HEK293 (cell line): Measurements from ENCODE around the gene CCNK.

Source experiments
- FEZF1 ChIP-seq: fragments of 450-650 bp; formaldehyde crosslinking; IDR thresholded peaks from 2 replicates; pipeline ENCODE4 v1.5.1; 2016; ENCODE audit warnings: missing biosample characterization, missing genetic modification characterization
- IKZF3 ChIP-seq: fragments of 450-650 bp; IDR thresholded peaks from 2 replicates; pipeline ENCODE4 v1.5.0; 2018; ENCODE audit warnings: missing biosample characterization, mild to moderate bottlenecking, missing genetic modification characterization, moderate library complexity
- ZBTB20 ChIP-seq: fragments of 450-650 bp; formaldehyde crosslinking; IDR thresholded peaks from 2 replicates; pipeline ENCODE4 v1.5.1; 2016; ENCODE audit warnings: missing biosample characterization, missing genetic modification characterization
- ZBTB48 ChIP-seq: fragments of 450-650 bp; formaldehyde crosslinking; IDR thresholded peaks from 2 replicates; pipeline ENCODE4 v1.5.1; 2016; ENCODE audit warnings: missing biosample characterization, missing genetic modification characterization
- ZFP69B ChIP-seq: fragments of 450-650 bp; formaldehyde crosslinking; IDR thresholded peaks from 2 replicates; pipeline ENCODE4 v1.5.1; 2016; ENCODE audit warnings: missing biosample characterization, missing genetic modification characterization
- ZNF148 ChIP-seq: fragments of 450-650 bp; formaldehyde crosslinking; IDR thresholded peaks from 2 replicates; pipeline ENCODE4 v1.5.0; 2017; ENCODE audit warnings: missing biosample characterization, missing genetic modification characterization, borderline replicate concordance
- ZNF302 ChIP-seq: fragments of 450-650 bp; formaldehyde crosslinking; IDR thresholded peaks from 2 replicates; pipeline ENCODE4 v1.5.1; 2016; ENCODE audit warnings: missing biosample characterization, missing genetic modification characterization, low read depth
- ZNF324 ChIP-seq: fragments of 450-650 bp; formaldehyde crosslinking; IDR thresholded peaks from 2 replicates; pipeline ENCODE4 v1.5.1; 2016; ENCODE audit warnings: missing biosample characterization, missing genetic modification characterization
- ZNF391 ChIP-seq: fragments of 450-650 bp; formaldehyde crosslinking; IDR thresholded peaks from 2 replicates; pipeline ENCODE4 v1.5.1; 2016; ENCODE audit warnings: low read depth, missing biosample characterization, missing genetic modification characterization, borderline replicate concordance
- ZNF404 ChIP-seq: fragments of 450-650 bp; formaldehyde crosslinking; IDR thresholded peaks from 2 replicates; pipeline ENCODE4 v1.5.1; 2017; ENCODE audit warnings: missing biosample characterization, missing genetic modification characterization
- ZNF426 ChIP-seq: fragments of 450-650 bp; formaldehyde crosslinking; IDR thresholded peaks from 2 replicates; pipeline ENCODE4 v1.5.1; 2017; ENCODE audit warnings: missing biosample characterization, missing genetic modification characterization, mild to moderate bottlenecking, inconsistent platforms, moderate library complexity
- ZNF433 ChIP-seq: fragments of 450-650 bp; formaldehyde crosslinking; IDR thresholded peaks from 2 replicates; pipeline ENCODE4 v1.5.1; 2016; ENCODE audit warnings: missing biosample characterization, missing genetic modification characterization, low read depth
- ZNF555 ChIP-seq: fragments of 450-650 bp; formaldehyde crosslinking; conservative IDR thresholded peaks from 2 replicates; pipeline ENCODE4 v1.5.1; 2017; ENCODE audit warnings: missing biosample characterization, mild to moderate bottlenecking, missing genetic modification characterization, inconsistent platforms
- ZNF571 ChIP-seq: fragments of 450-650 bp; formaldehyde crosslinking; IDR thresholded peaks from 2 replicates; pipeline ENCODE4 v1.5.0; 2017; ENCODE audit warnings: missing biosample characterization, missing genetic modification characterization
- ZNF670 ChIP-seq: fragments of 450-650 bp; formaldehyde crosslinking; IDR thresholded peaks from 2 replicates; pipeline ENCODE4 v1.5.1; 2016; ENCODE audit warnings: missing biosample characterization, missing genetic modification characterization, low read depth
- ZNF692 ChIP-seq: fragments of 450-650 bp; formaldehyde crosslinking; IDR thresholded peaks from 2 replicates; pipeline ENCODE4 v1.5.1; 2016; ENCODE audit warnings: missing biosample characterization, missing genetic modification characterization
- ZNF747 ChIP-seq: fragments of 450-650 bp; formaldehyde crosslinking; IDR thresholded peaks from 2 replicates; pipeline ENCODE4 v1.5.1; 2016; ENCODE audit warnings: missing biosample characterization, missing genetic modification characterization
- TF ChIP-seq, protein P1 (sequence below): fragments of 450-650 bp; formaldehyde crosslinking; IDR thresholded peaks from 2 replicates; pipeline ENCODE4 v1.5.1; 2016; ENCODE audit warnings: missing biosample characterization, missing genetic modification characterization
- TF ChIP-seq, protein P2 (sequence below): fragments of 450-650 bp; formaldehyde crosslinking; IDR thresholded peaks from 2 replicates; pipeline ENCODE4 v1.5.1; 2016; ENCODE audit warnings: missing biosample characterization, missing genetic modification characterization
- TF ChIP-seq, protein P3 (sequence below): fragments of 450-650 bp; formaldehyde crosslinking; IDR thresholded peaks from 2 replicates; pipeline ENCODE4 v1.5.1; 2016; ENCODE audit warnings: missing biosample characterization, missing genetic modification characterization
- TF ChIP-seq, protein P4 (sequence below): fragments of 450-650 bp; formaldehyde crosslinking; IDR thresholded peaks from 2 replicates; pipeline ENCODE4 v1.5.1; 2016; ENCODE audit warnings: missing biosample characterization, missing genetic modification characterization
- TF ChIP-seq, protein P5 (sequence below): fragments of 450-650 bp; formaldehyde crosslinking; IDR thresholded peaks from 2 replicates; pipeline ENCODE4 v1.5.1; 2016; ENCODE audit warnings: missing biosample characterization, missing genetic modification characterization

CCNK gene

DNA sequence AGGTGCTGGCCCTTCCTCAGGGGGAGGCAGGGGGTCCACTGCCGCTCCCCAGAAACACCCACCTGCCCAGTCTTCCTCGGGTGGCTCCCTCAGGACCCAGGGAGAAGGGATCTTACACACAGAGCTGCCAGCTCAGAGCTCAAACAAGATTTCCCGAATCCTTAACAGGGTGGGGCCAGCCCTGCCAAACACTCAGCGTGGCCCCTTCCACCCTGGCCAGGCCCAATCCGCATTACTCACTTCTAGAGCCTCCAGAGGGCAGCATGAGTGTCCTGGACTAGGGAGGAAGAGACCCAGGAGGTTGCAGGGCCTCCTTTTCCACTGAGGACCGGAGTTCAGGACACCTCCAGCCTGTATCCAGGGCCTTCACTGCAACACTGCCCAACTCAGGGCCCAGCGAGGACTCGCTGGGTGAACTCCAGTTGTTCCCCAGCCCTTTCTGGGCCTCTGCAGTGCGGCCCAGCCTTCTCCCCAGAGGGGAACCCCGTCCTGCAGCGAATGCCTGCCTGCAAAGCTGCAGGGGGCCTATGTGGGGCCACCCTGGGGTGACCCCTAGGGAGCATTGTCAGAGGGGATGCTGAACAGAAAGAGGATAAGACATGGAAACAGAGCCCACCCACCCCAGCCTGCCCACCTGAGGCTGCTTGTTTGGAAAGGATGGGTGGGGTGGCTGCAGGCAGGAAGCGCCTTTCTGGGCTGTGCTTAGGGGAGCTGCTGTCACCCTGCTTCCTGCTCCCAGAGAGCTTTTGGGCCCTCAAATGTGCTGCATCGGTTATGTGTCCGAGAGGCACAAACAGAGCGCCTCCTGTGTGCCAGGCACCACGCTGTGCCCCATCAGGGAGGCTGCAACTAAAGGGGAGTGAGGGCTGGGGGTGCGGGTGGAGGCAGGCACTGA, 43.8 kb downstream of the CCNK start (continued):
- TF ChIP-seq, protein P1, sequence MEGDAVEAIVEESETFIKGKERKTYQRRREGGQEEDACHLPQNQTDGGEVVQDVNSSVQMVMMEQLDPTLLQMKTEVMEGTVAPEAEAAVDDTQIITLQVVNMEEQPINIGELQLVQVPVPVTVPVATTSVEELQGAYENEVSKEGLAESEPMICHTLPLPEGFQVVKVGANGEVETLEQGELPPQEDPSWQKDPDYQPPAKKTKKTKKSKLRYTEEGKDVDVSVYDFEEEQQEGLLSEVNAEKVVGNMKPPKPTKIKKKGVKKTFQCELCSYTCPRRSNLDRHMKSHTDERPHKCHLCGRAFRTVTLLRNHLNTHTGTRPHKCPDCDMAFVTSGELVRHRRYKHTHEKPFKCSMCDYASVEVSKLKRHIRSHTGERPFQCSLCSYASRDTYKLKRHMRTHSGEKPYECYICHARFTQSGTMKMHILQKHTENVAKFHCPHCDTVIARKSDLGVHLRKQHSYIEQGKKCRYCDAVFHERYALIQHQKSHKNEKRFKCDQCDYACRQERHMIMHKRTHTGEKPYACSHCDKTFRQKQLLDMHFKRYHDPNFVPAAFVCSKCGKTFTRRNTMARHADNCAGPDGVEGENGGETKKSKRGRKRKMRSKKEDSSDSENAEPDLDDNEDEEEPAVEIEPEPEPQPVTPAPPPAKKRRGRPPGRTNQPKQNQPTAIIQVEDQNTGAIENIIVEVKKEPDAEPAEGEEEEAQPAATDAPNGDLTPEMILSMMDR = peak; percentile 38; the same call in 1 of the 2 replicates
- TF ChIP-seq, protein P2, sequence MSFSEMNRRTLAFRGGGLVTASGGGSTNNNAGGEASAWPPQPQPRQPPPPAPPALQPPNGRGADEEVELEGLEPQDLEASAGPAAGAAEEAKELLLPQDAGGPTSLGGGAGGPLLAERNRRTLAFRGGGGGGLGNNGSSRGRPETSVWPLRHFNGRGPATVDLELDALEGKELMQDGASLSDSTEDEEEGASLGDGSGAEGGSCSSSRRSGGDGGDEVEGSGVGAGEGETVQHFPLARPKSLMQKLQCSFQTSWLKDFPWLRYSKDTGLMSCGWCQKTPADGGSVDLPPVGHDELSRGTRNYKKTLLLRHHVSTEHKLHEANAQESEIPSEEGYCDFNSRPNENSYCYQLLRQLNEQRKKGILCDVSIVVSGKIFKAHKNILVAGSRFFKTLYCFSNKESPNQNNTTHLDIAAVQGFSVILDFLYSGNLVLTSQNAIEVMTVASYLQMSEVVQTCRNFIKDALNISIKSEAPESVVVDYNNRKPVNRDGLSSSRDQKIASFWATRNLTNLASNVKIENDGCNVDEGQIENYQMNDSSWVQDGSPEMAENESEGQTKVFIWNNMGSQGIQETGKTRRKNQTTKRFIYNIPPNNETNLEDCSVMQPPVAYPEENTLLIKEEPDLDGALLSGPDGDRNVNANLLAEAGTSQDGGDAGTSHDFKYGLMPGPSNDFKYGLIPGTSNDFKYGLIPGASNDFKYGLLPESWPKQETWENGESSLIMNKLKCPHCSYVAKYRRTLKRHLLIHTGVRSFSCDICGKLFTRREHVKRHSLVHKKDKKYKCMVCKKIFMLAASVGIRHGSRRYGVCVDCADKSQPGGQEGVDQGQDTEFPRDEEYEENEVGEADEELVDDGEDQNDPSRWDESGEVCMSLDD (tag by site-specific recombination) = no peak
- TF ChIP-seq, protein P3, sequence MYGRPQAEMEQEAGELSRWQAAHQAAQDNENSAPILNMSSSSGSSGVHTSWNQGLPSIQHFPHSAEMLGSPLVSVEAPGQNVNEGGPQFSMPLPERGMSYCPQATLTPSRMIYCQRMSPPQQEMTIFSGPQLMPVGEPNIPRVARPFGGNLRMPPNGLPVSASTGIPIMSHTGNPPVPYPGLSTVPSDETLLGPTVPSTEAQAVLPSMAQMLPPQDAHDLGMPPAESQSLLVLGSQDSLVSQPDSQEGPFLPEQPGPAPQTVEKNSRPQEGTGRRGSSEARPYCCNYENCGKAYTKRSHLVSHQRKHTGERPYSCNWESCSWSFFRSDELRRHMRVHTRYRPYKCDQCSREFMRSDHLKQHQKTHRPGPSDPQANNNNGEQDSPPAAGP (tag by site-specific recombination) = no peak
- TF ChIP-seq IKZF3 = peak; percentile 15; the same call in 1 of the 2 replicates
- TF ChIP-seq, protein P4, sequence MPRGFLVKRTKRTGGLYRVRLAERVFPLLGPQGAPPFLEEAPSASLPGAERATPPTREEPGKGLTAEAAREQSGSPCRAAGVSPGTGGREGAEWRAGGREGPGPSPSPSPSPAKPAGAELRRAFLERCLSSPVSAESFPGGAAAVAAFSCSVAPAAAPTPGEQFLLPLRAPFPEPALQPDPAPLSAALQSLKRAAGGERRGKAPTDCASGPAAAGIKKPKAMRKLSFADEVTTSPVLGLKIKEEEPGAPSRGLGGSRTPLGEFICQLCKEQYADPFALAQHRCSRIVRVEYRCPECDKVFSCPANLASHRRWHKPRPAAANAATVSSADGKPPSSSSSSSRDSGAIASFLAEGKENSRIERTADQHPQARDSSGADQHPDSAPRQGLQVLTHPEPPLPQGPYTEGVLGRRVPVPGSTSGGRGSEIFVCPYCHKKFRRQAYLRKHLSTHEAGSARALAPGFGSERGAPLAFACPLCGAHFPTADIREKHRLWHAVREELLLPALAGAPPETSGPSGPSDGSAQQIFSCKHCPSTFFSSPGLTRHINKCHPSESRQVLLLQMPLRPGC (tag by site-specific recombination) = no peak
- peak; percentile 79 for TF ChIP-seq ZFP69B
- no peak for TF ChIP-seq ZNF571 (tag by site-specific recombination)
- no peak for TF ChIP-seq ZNF391
- peak; percentile 87 for TF ChIP-seq ZNF692 (tag by site-specific recombination)
- TF ChIP-seq ZNF433 (tag by site-specific recombination) = no peak
- TF ChIP-seq, protein P5, sequence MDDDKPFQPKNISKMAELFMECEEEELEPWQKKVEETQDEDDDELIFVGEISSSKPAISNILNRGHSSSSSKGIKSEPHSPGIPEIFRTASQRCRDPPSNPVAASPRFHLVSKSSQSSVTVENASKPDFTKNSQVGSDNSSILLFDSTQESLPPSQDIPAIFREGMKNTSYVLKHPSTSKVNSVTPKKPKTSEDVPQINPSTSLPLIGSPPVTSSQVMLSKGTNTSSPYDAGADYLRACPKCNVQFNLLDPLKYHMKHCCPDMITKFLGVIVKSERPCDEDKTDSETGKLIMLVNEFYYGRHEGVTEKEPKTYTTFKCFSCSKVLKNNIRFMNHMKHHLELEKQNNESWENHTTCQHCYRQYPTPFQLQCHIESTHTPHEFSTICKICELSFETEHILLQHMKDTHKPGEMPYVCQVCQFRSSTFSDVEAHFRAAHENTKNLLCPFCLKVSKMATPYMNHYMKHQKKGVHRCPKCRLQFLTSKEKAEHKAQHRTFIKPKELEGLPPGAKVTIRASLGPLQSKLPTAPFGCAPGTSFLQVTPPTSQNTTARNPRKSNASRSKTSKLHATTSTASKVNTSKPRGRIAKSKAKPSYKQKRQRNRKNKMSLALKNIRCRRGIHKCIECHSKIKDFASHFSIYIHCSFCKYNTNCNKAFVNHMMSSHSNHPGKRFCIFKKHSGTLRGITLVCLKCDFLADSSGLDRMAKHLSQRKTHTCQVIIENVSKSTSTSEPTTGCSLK (tag by site-specific recombination) = no peak
- TF ChIP-seq ZNF404 = no peak
- no peak; the same call in 1 of the 2 replicates for TF ChIP-seq ZBTB48 (tag by site-specific recombination)
- no peak for TF ChIP-seq ZNF555 (tag by site-specific recombination)
- TF ChIP-seq ZNF426 (tag by site-specific recombination) = no peak
- no peak for TF ChIP-seq ZNF148
- no peak for TF ChIP-seq FEZF1
- no peak for TF ChIP-seq ZNF747 (tag by site-specific recombination)
- no peak for TF ChIP-seq ZNF670
- TF ChIP-seq ZNF324 (tag by site-specific recombination) = no peak
- TF ChIP-seq ZNF302 = no peak
- 0 out of 2 replicates have a peak, but pooled peaks have one; percentile 13 for TF ChIP-seq ZBTB20 (tag by site-specific recombination)
